Effector memory CD4-positive, alpha-beta T cell (primary cell): ENCODE measurements around the gene MAP4K4.

Experiments
- DNase-seq, 3 donors: peaks; one replicate each; pipeline ENCODE4 v3.0.0-alpha.2; 2020
- H3K27ac ChIP-seq: 2 replicates; pipeline ENCODE4 v1.7.0; 2013; ENCODE audit warnings: mild to moderate bottlenecking, low read length, moderate library complexity; ENCODE audit not compliant: insufficient read depth, poor library complexity, severe bottlenecking
- H3K27me3 ChIP-seq: replicated peaks from 2 replicates; pipeline ENCODE4 v1.7.0; 2013; ENCODE audit warnings: mild to moderate bottlenecking, low read length; ENCODE audit not compliant: insufficient read depth, control insufficient read depth, poor library complexity, severe bottlenecking
- H3K36me3 ChIP-seq: 2 replicates; pipeline ENCODE4 v1.7.0; 2013; ENCODE audit warnings: mild to moderate bottlenecking, low read length, moderate library complexity; ENCODE audit not compliant: control insufficient read depth, insufficient read depth
- H3K4me1 ChIP-seq: 2 replicates; pipeline ENCODE4 v1.7.0; 2013; ENCODE audit warnings: low read length, mild to moderate bottlenecking; ENCODE audit not compliant: control insufficient read depth, insufficient read depth, poor library complexity, severe bottlenecking
- H3K4me3 ChIP-seq: 2 replicates; pipeline ENCODE4 v1.7.0; 2013; ENCODE audit warnings: low read length, low read depth, mild to moderate bottlenecking; ENCODE audit not compliant: insufficient read depth, poor library complexity, severe bottlenecking
- H3K9me3 ChIP-seq: 2 replicates; pipeline ENCODE4 v1.7.0; 2013; ENCODE audit warnings: mild to moderate bottlenecking, low read length, moderate library complexity; ENCODE audit not compliant: control insufficient read depth

Gene MAP4K4

GRCh38 chr2:101801496-101801895 is 104.0 kb downstream of the MAP4K4 start:
- Histone ChIP-seq H3K27ac (no peak overlapping the region), H3K27me3 (no peaks in the 10 kb centered on the region), H3K4me3 (no peak overlapping the region), H3K9me3 (no peaks in the 10 kb centered on the region), H3K36me3 (no peaks in the 10 kb centered on the region), H3K4me1 (peaks cover 3% of the 10 kb centered on the region)
- DNase-seq: no peak

GRCh38 chr2:101802329-101802728 is 104.8 kb downstream of the MAP4K4 start:
- no peaks in the 10 kb centered on the region for H3K9me3 ChIP-seq
- H3K27me3 ChIP-seq: no peaks in the 10 kb centered on the region
- no peak overlapping the region for H3K27ac ChIP-seq
- DNase-seq: no peak
- H3K4me1 ChIP-seq: peaks cover 3% of the 10 kb centered on the region
- peaks cover 7% of the 10 kb centered on the region for H3K36me3 ChIP-seq
- H3K4me3 ChIP-seq: no peak overlapping the region

- Histone ChIP-seq H3K27me3 (no peaks in the 10 kb centered on the region), H3K4me1 (peaks cover 3% of the 10 kb centered on the region), H3K36me3 (peaks cover 9% of the 10 kb centered on the region), H3K4me3 (no peak overlapping the region), H3K9me3 (no peaks in the 10 kb centered on the region), H3K27ac (no peak overlapping the region)
- DNase-seq: no peak
Measured at GRCh38 chr2:101803128-101803527, 105.6 kb downstream of the MAP4K4 start.

- no peak overlapping the region for H3K27ac ChIP-seq
- H3K4me1 ChIP-seq: peaks cover 3% of the 10 kb centered on the region
- no peak for DNase-seq
Measured at GRCh38 chr2:101803945-101804696, 106.6 kb downstream of the MAP4K4 start.

GRCh38 chr2:101805152-101806088 is 107.9 kb downstream of the MAP4K4 start:
- H3K27me3 ChIP-seq: no peaks in the 10 kb centered on the region
- H3K9me3 ChIP-seq: no peaks in the 10 kb centered on the region
- no peak overlapping the region for H3K4me3 ChIP-seq
- H3K4me1 ChIP-seq: no peaks in the 10 kb centered on the region
- no peak overlapping the region for H3K27ac ChIP-seq
- peaks cover 9% of the 10 kb centered on the region for H3K36me3 ChIP-seq
- DNase-seq: no peak

More at GRCh38 chr2:101803945-101804696, 106.6 kb downstream of the MAP4K4 start:
- H3K27me3 ChIP-seq: no peaks in the 10 kb centered on the region
- peaks cover 9% of the 10 kb centered on the region for H3K36me3 ChIP-seq
- no peak overlapping the region for H3K4me3 ChIP-seq
- H3K9me3 ChIP-seq: no peaks in the 10 kb centered on the region

- no peaks in the 10 kb centered on the region for H3K27me3 ChIP-seq
- no peak overlapping the region for H3K4me3 ChIP-seq
- no peaks in the 10 kb centered on the region for H3K9me3 ChIP-seq
- no peak for DNase-seq
- H3K36me3 ChIP-seq: peaks cover 9% of the 10 kb centered on the region
- no peaks in the 10 kb centered on the region for H3K4me1 ChIP-seq
- H3K27ac ChIP-seq: no peak overlapping the region
Measured at GRCh38 chr2:101806123-101806522, 108.6 kb downstream of the MAP4K4 start.

GRCh38 chr2:101806701-101807100 is 109.2 kb downstream of the MAP4K4 start:
- H3K9me3 ChIP-seq: no peaks in the 10 kb centered on the region
- DNase-seq: no peak
- peaks cover 9% of the 10 kb centered on the region for H3K36me3 ChIP-seq
- H3K4me1 ChIP-seq: no peaks in the 10 kb centered on the region
- no peaks in the 10 kb centered on the region for H3K27me3 ChIP-seq
- H3K4me3 ChIP-seq: no peak overlapping the region
- no peak overlapping the region for H3K27ac ChIP-seq

- H3K9me3 ChIP-seq: no peaks in the 10 kb centered on the region
- H3K4me3 ChIP-seq: no peak overlapping the region
- no peak for DNase-seq
- H3K36me3 ChIP-seq: peaks cover 9% of the 10 kb centered on the region
- H3K27ac ChIP-seq: no peak overlapping the region
- H3K27me3 ChIP-seq: no peaks in the 10 kb centered on the region
- H3K4me1 ChIP-seq: no peaks in the 10 kb centered on the region
Measured at GRCh38 chr2:101807242-101807641, 109.7 kb downstream of the MAP4K4 start.

GRCh38 chr2:101808006-101808562 is 110.6 kb downstream of the MAP4K4 start:
- H3K27ac ChIP-seq: no peak overlapping the region
- H3K9me3 ChIP-seq: no peaks in the 10 kb centered on the region
- DNase-seq: no peak
- H3K36me3 ChIP-seq: peaks cover 9% of the 10 kb centered on the region
- H3K4me3 ChIP-seq: no peak overlapping the region
- no peaks in the 10 kb centered on the region for H3K27me3 ChIP-seq
- H3K4me1 ChIP-seq: no peaks in the 10 kb centered on the region

- H3K4me1 ChIP-seq: peaks cover 4% of the 10 kb centered on the region
- no peak for DNase-seq
Measured at GRCh38 chr2:101809698-101810097, 112.2 kb downstream of the MAP4K4 start.

More at GRCh38 chr2:101809698-101810097, 112.2 kb downstream of the MAP4K4 start:
- Histone ChIP-seq H3K36me3 (peaks cover 9% of the 10 kb centered on the region), H3K4me3 (no peak overlapping the region), H3K27ac (no peak overlapping the region), H3K9me3 (no peaks in the 10 kb centered on the region), H3K27me3 (no peaks in the 10 kb centered on the region)
